ENCODE data around the gene TFF1.

Gene TFF1

DNA sequence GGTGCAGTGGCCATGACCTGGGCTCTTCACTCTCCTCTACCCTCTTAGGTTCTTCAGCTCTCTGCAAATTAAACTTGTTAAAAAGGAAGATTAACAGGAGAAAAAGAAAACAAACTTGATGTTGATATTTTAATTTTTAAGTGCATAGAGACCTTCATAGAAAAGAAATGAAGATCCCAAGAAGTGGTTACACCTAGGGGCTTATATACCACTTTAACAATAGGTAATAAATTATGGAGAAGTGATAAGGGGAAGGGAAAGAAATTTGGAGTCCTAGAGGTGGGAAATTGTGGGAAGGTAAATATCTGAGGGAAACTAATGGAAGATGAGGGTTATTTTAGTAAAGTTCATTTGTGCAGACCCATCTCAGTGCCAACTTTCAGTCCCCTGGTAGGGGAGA, 34.7 kb downstream of the TFF1 start:
- Mint-ChIP-seq H3K27me3 (peaks cover 53% of the 10 kb centered on the region), H3K27ac (no peak overlapping the region), H3K9me3 (peaks cover 9% of the 10 kb centered on the region), H3K36me3 (no peaks in the 10 kb centered on the region), H3K4me3 (no peak overlapping the region), H3K4me1 (no peaks in the 10 kb centered on the region)
- DNase-seq, result no peak
- CTCF ChIA-PET, result no interaction called here

- Mint-ChIP-seq H3K27ac (no peak overlapping the region), H3K36me3 (no peaks in the 10 kb centered on the region), H3K9me3 (peaks cover 9% of the 10 kb centered on the region), H3K4me3 (no peak overlapping the region), H3K4me1 (no peaks in the 10 kb centered on the region), H3K27me3 (peaks cover 55% of the 10 kb centered on the region)
- no peak for DNase-seq
- CTCF ChIA-PET, result interaction anchor here (1.1 to 1.4 kb wide), 2 partner anchors 21 to 223 kb away, joined by 4 to 5 read pairs; no protein-coding TSS in a partner anchor
These were observed 35.7 kb downstream of the TFF1 start for GRCh38 chr21:42330380-42331371.

GRCh38 chr21:42324896-42325295, 41.4 kb downstream of the TFF1 start:
- DNase-seq, result no peak
- no peak overlapping the region for H3K27ac Mint-ChIP-seq
- H3K4me1 Mint-ChIP-seq, result no peaks in the 10 kb centered on the region
- CTCF ChIA-PET, result interaction anchor here (0.6 to 2.2 kb wide), 3 partner anchors 12 to 114 kb away, joined by 3 to 8 read pairs (median 3); no protein-coding TSS in a partner anchor
- no peaks in the 10 kb centered on the region for H3K9me3 Mint-ChIP-seq
- H3K27me3 Mint-ChIP-seq, result peaks cover 53% of the 10 kb centered on the region
- no peak overlapping the region for H3K4me3 Mint-ChIP-seq
- no peaks in the 10 kb centered on the region for H3K36me3 Mint-ChIP-seq

DNA sequence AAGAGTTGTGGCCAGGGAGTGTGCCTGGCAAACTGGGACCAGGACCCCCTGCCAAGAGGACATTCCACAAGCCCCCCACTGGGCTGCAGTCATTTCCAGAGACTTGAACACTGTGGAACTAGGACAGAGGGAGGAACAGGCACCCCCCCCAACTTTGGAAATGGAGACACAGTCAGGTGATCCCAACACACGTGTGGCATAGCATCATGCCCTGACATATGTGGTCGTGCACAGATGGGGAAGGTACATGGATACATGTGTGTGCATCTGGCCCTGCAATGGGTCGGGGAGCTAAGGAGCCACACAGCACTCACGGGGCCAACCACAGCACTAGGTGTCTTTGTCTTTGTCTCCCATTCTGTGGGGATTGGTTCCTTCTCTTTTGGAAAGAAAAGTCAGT, 44.5 kb downstream of the TFF1 start:
- Mint-ChIP-seq H3K4me3 (no peak overlapping the region), H3K27me3 (peaks cover 44% of the 10 kb centered on the region), H3K9me3 (no peaks in the 10 kb centered on the region), H3K36me3 (no peaks in the 10 kb centered on the region), H3K27ac (no peak overlapping the region), H3K4me1 (peaks cover 4% of the 10 kb centered on the region)
- no peak for DNase-seq
- CTCF ChIA-PET, result interaction anchor here (2.4 kb wide), 1 partner anchor 12 kb away, joined by 7 read pairs; no protein-coding TSS in a partner anchor

DNA sequence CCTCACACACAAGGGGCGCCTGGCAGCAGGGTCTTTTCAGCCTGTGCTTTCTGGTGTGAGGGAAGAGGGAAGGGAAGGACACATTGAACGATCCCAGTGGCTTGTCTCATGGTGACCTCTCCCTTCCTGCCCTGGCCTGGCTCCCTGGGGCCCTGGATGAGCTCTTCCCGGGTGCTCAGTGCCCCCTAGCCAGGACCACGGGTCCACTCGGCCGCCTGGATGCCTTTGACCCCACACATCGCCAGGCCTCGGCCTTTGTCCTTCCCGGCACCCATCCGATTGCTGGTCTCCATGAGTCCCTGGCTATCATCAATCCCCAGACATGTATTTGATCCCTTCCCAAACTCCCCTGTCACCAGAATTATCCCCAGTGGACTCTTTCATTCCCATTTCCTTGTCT, 45.1 kb downstream of the TFF1 start:
- Mint-ChIP-seq H3K36me3 (no peaks in the 10 kb centered on the region), H3K9me3 (no peaks in the 10 kb centered on the region), H3K4me1 (peaks cover 4% of the 10 kb centered on the region), H3K27ac (no peak overlapping the region), H3K27me3 (peaks cover 38% of the 10 kb centered on the region), H3K4me3 (no peak overlapping the region)
- CTCF ChIA-PET, result interaction anchor here (2.4 kb wide), 1 partner anchor 11 kb away, joined by 7 read pairs; no protein-coding TSS in a partner anchor
- DNase-seq, result no peak

DNA sequence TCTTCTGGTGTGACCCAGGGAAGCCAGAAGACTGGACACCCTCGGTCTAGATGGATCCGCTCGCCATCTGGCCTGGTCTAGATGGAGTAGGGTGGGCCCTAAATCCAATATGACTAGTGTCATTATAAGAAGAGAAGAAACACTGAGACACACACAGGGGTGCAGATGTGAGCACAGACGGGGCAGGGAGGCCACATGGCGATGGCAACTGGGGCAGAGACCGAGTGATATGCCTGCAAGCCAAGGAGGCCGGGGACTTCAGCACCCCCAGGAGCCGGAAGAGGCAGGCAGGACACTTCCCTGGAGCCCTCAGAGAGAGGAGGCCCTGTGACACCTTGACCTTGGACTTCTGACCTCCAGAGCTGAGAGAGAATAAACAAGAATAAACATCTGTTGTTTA, 45.5 kb downstream of the TFF1 start:
- H3K4me1 Mint-ChIP-seq, result peaks cover 4% of the 10 kb centered on the region
- H3K4me3 Mint-ChIP-seq, result no peak overlapping the region
- peaks cover 34% of the 10 kb centered on the region for H3K27me3 Mint-ChIP-seq
- CTCF ChIA-PET, result interaction anchor here (2.4 kb wide), 1 partner anchor 11 kb away, joined by 7 read pairs; no protein-coding TSS in a partner anchor
- H3K36me3 Mint-ChIP-seq, result no peaks in the 10 kb centered on the region
- DNase-seq, result no peak
- H3K9me3 Mint-ChIP-seq, result no peaks in the 10 kb centered on the region
- H3K27ac Mint-ChIP-seq, result no peak overlapping the region

DNA sequence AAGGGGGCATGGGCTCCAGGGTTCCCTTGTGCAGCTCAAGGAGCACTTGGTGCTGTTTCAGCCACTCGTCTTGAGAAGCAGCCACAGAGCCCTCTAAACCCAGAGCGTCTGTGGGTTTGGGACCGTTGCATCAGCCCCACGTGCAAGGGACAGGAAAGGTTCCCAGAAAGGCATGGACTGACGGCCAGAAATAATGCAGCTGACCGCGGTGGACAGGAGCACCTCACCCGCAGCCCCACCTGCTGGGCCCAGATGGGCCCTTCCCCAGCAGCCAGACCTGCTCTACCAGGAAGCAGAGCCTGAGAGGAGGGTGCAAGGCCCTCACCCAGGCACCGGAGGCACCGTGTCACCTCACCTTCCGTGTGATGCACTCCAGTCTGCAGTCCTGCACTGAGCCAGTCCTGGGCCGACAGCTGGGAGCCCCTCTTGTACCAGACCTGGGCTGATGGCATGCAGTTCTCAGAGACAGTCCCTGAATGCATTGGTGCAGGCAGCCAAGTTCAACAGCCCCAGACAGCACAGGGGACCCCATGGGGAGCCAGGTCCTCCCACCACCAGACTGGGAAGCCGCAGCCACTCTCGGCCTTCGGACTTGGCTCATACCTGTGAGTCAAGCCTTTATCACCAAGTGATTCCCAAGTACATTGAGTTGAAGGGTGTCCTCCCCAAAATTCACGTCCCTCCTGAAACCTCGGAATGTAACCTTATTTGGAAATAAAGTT, 46.3 kb downstream of the TFF1 start:
- Mint-ChIP-seq H3K27ac (no peak overlapping the region), H3K9me3 (no peaks in the 10 kb centered on the region), H3K27me3 (peaks cover 32% of the 10 kb centered on the region), H3K4me3 (no peak overlapping the region), H3K36me3 (no peaks in the 10 kb centered on the region), H3K4me1 (peaks cover 4% of the 10 kb centered on the region)
- CTCF ChIA-PET, result interaction anchor here (2.0 to 2.4 kb wide), 2 partner anchors 10 to 175 kb away, joined by 5 to 7 read pairs; no protein-coding TSS in a partner anchor
- DNase-seq, result no peak

GRCh38 chr21:42319376-42319775, 47.0 kb downstream of the TFF1 start:
- Mint-ChIP-seq H3K27me3 (peaks cover 29% of the 10 kb centered on the region), H3K36me3 (no peaks in the 10 kb centered on the region), H3K27ac (no peak overlapping the region), H3K4me1 (peaks cover 4% of the 10 kb centered on the region), H3K9me3 (no peaks in the 10 kb centered on the region), H3K4me3 (no peak overlapping the region)
- CTCF ChIA-PET, result interaction anchor here (1.8 to 2.4 kb wide), 3 partner anchors 9 to 174 kb away, joined by 5 to 7 read pairs (median 6); no protein-coding TSS in a partner anchor
- no peak for DNase-seq

- H3K27me3 Mint-ChIP-seq, result peaks cover 22% of the 10 kb centered on the region
- H3K4me1 Mint-ChIP-seq, result peaks cover 4% of the 10 kb centered on the region
- H3K4me3 Mint-ChIP-seq, result no peak overlapping the region
- CTCF ChIA-PET, result interaction anchor here (1.0 to 2.0 kb wide), 4 partner anchors 8 to 173 kb away, joined by 3 to 6 read pairs (median 5); no protein-coding TSS in a partner anchor
- no peak for DNase-seq
- H3K9me3 Mint-ChIP-seq, result no peaks in the 10 kb centered on the region
- no peak overlapping the region for H3K27ac Mint-ChIP-seq
- no peaks in the 10 kb centered on the region for H3K36me3 Mint-ChIP-seq
These were observed 48.2 kb downstream of the TFF1 start for GRCh38 chr21:42317826-42318746.

- Mint-ChIP-seq H3K4me3 (no peak overlapping the region), H3K4me1 (peaks cover 4% of the 10 kb centered on the region), H3K9me3 (no peaks in the 10 kb centered on the region), H3K27me3 (peaks cover 17% of the 10 kb centered on the region), H3K27ac (no peak overlapping the region), H3K36me3 (no peaks in the 10 kb centered on the region)
- CTCF ChIA-PET, result no interaction called here
- DNase-seq, result no peak
These were observed 49.0 kb downstream of the TFF1 start for GRCh38 chr21:42317341-42317741.

- H3K36me3 Mint-ChIP-seq, result no peaks in the 10 kb centered on the region
- H3K27me3 Mint-ChIP-seq, result peaks cover 20% of the 10 kb centered on the region
- no peak overlapping the region for H3K27ac Mint-ChIP-seq
- peaks cover 4% of the 10 kb centered on the region for H3K4me1 Mint-ChIP-seq
- CTCF ChIA-PET, result no interaction called here
- DNase-seq, result no peak
- no peak overlapping the region for H3K4me3 Mint-ChIP-seq
- no peaks in the 10 kb centered on the region for H3K9me3 Mint-ChIP-seq
These were observed 49.4 kb downstream of the TFF1 start for GRCh38 chr21:42316891-42317290.

DNA sequence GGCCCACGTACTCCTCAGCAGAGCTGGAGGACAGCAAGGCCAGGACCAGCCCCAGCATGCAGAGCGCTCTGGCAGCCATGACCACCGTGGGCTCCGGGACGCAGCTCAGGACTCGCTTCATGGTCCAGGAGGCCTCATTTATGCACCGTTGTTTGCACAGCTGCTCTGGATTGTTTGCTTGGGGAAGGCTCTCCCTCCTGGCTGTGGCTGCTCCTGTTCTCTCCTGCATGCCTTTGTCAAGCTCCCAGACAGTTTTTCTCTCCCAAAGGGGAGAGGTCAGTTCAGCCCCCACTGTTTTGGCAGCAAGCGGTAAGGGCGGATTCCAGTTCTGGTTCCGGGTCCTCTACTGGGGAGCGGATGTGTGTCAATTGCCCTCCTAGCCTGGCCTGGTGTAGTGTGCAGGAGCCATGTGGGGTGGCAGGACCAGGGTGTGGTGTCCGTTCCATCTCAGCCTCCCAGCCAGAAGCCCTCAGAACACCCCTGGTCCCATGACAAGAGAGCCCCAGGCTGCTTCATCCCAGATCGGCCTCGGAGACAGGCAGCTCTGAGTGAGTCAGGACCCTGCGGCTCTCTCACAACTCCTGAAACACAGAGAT, 50.9 kb downstream of the TFF1 start, which contains the start of gene TFF3:
Gene TFF3 (minus strand): TSS at position 114 of the 596 bp plus-strand sequence. CDS start 35 bp downstream, at position 79.
- Mint-ChIP-seq H3K9me3 (no peaks in the 10 kb centered on the region), H3K36me3 (no peaks in the 10 kb centered on the region), H3K27me3 (peaks cover 14% of the 10 kb centered on the region), H3K27ac (no peak within 1 kb of the TSS), H3K4me1 (peaks cover 4% of the 10 kb centered on the region), H3K4me3 (no peak within 1 kb of the TSS)
- CTCF ChIA-PET, result no interaction called here
- no peak for DNase-seq

GRCh38 chr21:42314616-42315295, 51.6 kb downstream of the TFF1 start:
- no peak for DNase-seq
- peaks cover 5% of the 10 kb centered on the region for H3K4me1 Mint-ChIP-seq
- CTCF ChIA-PET, result no interaction called here
- H3K4me3 Mint-ChIP-seq, result no peak overlapping the region
- no peak overlapping the region for H3K27ac Mint-ChIP-seq
- H3K27me3 Mint-ChIP-seq, result peaks cover 21% of the 10 kb centered on the region
- no peaks in the 10 kb centered on the region for H3K9me3 Mint-ChIP-seq
- no peaks in the 10 kb centered on the region for H3K36me3 Mint-ChIP-seq
